Bronchial epithelial cell (primary cell): ENCODE measurements around the gene LILRA5. TPM values are rescaled to one million over a fixed set of nuclear protein-coding genes. Genes with fewer than 3 reads are reported as not detected.
"Not testable (repeated sequence)": the region's sequence is repeated elsewhere in the genome, so short reads cannot be mapped to it uniquely, and the experiment has no call there.

Experiments used
- DNase-seq: peaks from one replicate; pipeline ENCODE4 v3.0.0-alpha.2; 2010; ENCODE audit warnings: low read depth
- FAIRE-seq: peaks from 2 replicates; lab custom pipeline; 2011; peaks lifted over from hg19 to GRCh38; lab: Jason Lieb, UNC
- H3K27me3 ChIP-seq: 2 replicates; pipeline ENCODE4 v1.5.1; 2011; ENCODE audit warnings: low read length; ENCODE audit not compliant: control insufficient read depth, insufficient read depth
- H3K36me3 ChIP-seq: 2 replicates; pipeline ENCODE4 v1.5.1; 2011; ENCODE audit warnings: low read length; ENCODE audit not compliant: control insufficient read depth, insufficient read depth
- H3K4me3 ChIP-seq: 2 replicates; pipeline ENCODE4 v1.5.1; 2011; ENCODE audit warnings: mild to moderate bottlenecking, low read depth, low read length, control low read depth
- total RNA-seq: library from RNA; depleted of rRNA; stranded (reverse); fragments of >200 nt; gene quantifications from 2 replicates; pipeline ENCODE4 v1.2.1, GENCODE V29; 2014
- TF ChIP-seq, protein P1 (sequence below): IDR thresholded peaks from 2 replicates; pipeline ENCODE4 v1.5.1; 2011; ENCODE audit warnings: mild to moderate bottlenecking, moderate library complexity, low read length, control low read depth, inconsistent platforms; ENCODE audit not compliant: insufficient read depth, severe bottlenecking

Gene LILRA5
- total RNA-seq, 1 donor from 2014 or later, result not detected

DNA sequence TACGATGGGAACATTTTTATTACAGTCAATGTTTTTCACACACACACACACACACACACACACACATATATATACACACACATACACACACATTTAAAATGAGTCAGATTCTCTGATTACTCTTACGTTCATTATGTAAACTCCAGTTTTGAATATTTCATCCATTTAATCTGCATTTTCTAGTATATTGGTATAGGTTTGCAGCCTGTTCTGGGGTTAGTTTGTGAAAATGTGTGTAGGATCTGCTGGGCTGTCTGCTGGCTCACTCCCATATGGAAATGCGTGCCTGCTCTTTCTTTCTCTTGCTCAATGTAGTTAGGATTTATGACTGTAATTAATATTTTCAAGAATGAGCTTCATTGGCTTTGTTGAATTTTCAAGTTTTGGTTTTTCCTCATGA is 39.1 kb downstream of the LILRA5 start:
- DNase-seq (no peak), FAIRE-seq (no peak)
- TF ChIP-seq, protein P1, sequence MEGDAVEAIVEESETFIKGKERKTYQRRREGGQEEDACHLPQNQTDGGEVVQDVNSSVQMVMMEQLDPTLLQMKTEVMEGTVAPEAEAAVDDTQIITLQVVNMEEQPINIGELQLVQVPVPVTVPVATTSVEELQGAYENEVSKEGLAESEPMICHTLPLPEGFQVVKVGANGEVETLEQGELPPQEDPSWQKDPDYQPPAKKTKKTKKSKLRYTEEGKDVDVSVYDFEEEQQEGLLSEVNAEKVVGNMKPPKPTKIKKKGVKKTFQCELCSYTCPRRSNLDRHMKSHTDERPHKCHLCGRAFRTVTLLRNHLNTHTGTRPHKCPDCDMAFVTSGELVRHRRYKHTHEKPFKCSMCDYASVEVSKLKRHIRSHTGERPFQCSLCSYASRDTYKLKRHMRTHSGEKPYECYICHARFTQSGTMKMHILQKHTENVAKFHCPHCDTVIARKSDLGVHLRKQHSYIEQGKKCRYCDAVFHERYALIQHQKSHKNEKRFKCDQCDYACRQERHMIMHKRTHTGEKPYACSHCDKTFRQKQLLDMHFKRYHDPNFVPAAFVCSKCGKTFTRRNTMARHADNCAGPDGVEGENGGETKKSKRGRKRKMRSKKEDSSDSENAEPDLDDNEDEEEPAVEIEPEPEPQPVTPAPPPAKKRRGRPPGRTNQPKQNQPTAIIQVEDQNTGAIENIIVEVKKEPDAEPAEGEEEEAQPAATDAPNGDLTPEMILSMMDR, result no peak
- Histone ChIP-seq H3K27me3 (no peaks in the 10 kb centered on the region), H3K36me3 (no peaks in the 10 kb centered on the region), H3K4me3 (no peak overlapping the region)

DNA sequence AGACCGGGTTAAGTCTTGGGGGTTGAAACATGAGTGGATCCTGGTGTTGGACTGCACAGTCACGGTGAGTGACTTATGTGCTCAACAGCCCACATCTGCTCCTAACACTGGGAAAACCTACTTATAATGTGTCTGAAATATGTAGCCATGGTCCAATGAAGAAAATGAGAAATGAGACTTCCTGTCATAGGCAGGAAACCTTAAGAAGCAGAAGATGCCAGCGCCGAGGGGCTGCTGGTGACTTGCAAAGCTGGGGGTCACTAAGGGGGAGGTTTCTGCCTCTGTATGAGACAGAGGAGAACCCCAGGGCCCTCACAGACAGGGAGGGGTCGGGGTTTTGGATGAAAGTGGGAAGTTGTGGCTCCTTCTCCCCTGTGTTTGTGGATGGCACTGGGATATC is 40.8 kb downstream of the LILRA5 start:
- not testable (repeated sequence) for H3K27me3 ChIP-seq, H3K36me3 ChIP-seq, DNase-seq, H3K4me3 ChIP-seq
- peak; percentile 87 for FAIRE-seq

DNA sequence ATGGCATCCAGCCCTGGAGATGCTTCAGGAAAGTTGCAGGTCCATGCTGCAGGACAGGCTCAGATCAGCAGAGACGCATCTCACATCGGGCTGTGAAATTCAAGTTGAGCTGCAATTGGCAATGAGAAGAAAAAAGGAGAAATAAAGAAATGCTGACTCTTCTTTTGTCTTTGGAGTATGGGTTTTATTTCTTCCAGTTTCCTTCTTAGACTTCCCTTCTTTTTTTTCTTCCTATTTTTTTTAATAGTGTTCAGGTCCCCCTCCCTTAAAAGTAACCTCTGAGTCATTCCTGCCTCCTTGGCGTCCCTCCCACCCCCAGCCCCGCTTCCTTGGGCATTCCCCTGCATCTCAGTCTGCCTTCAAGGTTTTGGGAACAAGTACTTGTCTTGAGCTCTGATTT is 41.4 kb downstream of the LILRA5 start:
- not testable (repeated sequence) for DNase-seq, H3K36me3 ChIP-seq, H3K27me3 ChIP-seq, H3K4me3 ChIP-seq
- FAIRE-seq, result peak; percentile 93

DNA sequence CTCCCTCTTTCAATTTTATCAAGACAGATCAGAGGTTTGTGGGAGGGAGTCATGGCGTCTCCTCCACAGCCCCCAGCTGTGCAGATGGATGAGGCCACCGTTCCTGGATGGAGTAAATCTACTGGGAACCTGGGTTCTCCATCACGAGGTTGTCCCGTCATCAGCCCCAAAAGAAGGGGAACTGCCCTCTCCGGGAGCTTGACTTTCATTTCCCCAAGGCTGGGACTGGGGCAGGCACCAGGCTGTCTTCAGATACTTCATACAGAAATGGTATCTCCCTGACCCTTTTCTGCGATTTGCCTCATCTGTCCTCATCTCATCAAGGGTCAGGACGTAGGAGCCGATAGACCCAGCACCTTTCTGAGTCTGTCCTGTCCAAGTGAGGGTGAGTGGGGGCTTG is 41.9 kb downstream of the LILRA5 start:
- no peak for DNase-seq
- Histone ChIP-seq H3K4me3 (no peak overlapping the region), H3K27me3 (no peaks in the 10 kb centered on the region), H3K36me3 (no peaks in the 10 kb centered on the region)
- TF ChIP-seq, protein P1, result no peak
- FAIRE-seq, result no peak

DNA sequence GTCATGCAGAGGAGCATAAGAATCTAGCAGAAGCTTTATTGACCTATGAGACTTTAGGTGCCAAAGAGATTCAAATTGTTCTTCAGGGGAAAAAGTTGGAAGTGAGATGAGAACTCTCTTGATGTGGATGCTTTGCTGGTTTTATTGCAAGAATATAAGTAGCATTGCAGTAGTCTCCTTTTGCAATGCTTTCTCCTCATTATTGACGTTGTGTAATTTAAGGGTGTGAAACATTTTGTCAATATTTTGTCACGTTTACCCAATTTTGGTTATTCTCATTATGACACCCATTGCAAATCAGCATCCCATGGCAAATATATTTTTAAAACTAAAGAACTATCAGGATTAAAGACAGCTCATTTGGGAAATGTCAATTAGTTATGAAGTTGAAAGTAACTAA is 44.0 kb downstream of the LILRA5 start:
- DNase-seq (no peak), FAIRE-seq (no peak)
- TF ChIP-seq, protein P1, result no peak
- Histone ChIP-seq H3K4me3 (no peak overlapping the region), H3K27me3 (no peaks in the 10 kb centered on the region), H3K36me3 (no peaks in the 10 kb centered on the region)

DNA sequence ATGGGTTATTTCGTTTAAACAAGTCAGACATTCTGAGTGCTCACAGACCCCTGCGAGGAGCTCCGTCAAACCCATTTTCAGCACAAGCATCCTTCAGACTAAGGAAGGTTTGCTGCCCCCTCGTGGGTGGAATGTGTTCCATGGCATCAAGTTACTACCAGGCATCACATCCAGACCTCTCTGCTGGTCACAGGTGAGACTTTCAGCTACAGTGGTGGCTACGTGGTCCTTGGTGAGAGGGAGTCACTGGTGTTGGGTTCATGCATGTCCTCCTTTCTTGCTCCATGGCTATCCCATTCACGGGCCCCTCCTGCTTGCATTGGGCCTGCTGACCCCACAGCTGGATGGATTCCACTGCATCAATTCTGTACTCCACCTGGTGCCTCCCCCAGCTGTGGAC is 46.8 kb downstream of the LILRA5 start:
- TF ChIP-seq, protein P1, result peak; percentile 72
- FAIRE-seq (no peak), DNase-seq (peak; percentile 53)
- Histone ChIP-seq H3K36me3 (no peaks in the 10 kb centered on the region), H3K4me3 (no peak overlapping the region), H3K27me3 (no peaks in the 10 kb centered on the region)

DNA sequence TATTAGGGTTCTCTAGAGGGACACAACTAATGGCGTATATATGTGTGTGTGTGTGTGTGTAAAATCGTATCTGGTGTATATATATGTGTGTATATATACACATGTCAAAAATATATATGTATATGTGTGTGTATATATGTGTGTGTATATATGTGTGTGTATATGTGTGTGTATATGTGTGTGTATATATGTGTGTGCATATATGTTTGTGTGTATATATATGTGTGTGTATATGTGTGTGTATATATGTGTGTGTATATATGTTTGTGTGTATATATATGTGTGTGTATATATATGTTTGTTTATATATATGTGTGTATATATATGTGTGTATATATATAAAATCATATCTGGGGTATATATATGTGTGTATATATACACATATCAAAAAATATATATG is 50.5 kb downstream of the LILRA5 start:
- FAIRE-seq, result no peak
- Histone ChIP-seq H3K27me3 (no peaks in the 10 kb centered on the region), H3K4me3 (no peak overlapping the region), H3K36me3 (no peaks in the 10 kb centered on the region)
- TF ChIP-seq, protein P1, result no peak
- no peak for DNase-seq
